CD4-positive, alpha-beta T cell treated with Interleukin-12 subunit alpha and Interleukin-12 subunit beta, for 1 hour (primary cell): ENCODE data around the gene SLX9.
A peak's percentile ranks its signal among the peaks of the same experiment; 100 is the strongest.
"Not testable (repeated sequence)": the region's sequence is repeated elsewhere in the genome, so short reads cannot be mapped to it uniquely, and the experiment has no call there.

Source experiments
- DNase-seq: peaks from one replicate; pipeline ENCODE4 v3.0.0-alpha.2; 2020

SLX9 gene

GRCh38 chr21:44917446-44918106 lies 22.3 kb upstream of the SLX9 start:
- DNase-seq = no peak

GRCh38 chr21:44918107-44918470 lies 21.7 kb upstream of the SLX9 start:
- no peak for DNase-seq

- DNase-seq = no peak
Measured at GRCh38 chr21:44918581-44919033, 21.2 kb upstream of the SLX9 start.

- DNase-seq = no peak
Measured at GRCh38 chr21:44919111-44919912, 20.5 kb upstream of the SLX9 start.

DNA sequence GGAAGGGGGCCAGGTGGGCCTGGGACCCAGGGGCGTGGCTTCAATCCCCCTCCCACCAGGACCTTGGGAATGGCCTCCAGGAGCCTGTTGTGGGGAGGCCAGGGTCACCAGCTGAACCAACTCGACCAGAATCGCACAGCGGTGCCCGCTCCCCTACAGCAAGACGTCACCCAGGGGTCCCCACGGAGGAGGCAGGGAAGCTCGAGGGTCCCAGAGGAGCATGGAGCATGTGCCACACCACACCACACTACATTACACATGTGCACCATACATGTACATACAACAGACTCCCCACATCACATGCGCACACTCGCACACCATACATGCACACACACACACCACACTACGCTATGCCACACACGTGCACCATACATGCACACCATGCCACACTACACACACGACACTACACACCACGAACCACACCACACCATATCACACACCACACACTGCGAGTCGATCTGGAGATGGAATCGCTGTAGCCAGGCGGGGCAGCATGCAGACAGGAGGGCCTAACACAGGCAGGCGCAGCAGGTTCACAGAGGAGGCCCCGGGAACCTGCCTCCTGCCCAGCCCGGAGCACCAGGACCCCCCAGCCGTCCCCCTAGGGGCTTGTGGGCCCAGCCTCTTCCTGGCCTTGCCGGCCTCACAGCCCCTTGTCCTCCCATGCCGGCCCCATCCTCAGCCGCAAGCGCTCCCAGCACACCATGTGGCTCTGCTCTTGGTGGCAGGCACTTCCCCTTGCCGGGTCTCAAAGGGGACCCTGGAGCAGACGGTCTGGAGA lies 19.7 kb upstream of the SLX9 start:
- no peak for DNase-seq

- peak; percentile 65 for DNase-seq
Measured at GRCh38 chr21:44920694-44921604, 18.9 kb upstream of the SLX9 start, which contains the start of gene ITGB2. TSS of gene ITGB2 (minus strand) at chr21:44920899. CDS start at chr21:44910782, 10,117 bp downstream.

GRCh38 chr21:44921928-44922327 lies 17.9 kb upstream of the SLX9 start:
- no peak for DNase-seq

- no peak for DNase-seq
Measured at GRCh38 chr21:44923480-44924084, 16.2 kb upstream of the SLX9 start.

- peak; percentile 58 for DNase-seq
Measured at GRCh38 chr21:44924606-44925377, 15.0 kb upstream of the SLX9 start.

DNA sequence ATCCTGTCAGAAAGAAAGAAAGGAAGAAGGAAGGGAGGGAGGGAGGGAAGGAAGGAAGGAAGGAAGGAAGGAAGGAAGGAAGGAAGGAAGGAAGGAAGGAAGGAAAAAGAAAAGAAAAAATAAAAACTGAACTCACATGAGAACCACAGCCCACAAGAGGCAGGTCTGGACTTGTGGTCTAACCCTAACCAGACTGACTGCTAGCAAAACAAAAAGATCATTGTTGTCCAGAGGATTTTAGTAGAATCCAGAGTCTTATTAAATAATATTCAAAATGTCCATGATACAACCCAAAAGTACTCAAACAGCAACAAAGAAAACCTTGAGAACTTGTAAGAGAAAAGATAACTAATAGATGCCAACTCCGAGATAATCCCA lies 14.5 kb upstream of the SLX9 start:
- no peak for DNase-seq

GRCh38 chr21:44926331-44927101 lies 13.3 kb upstream of the SLX9 start:
- DNase-seq = peak; percentile 63

GRCh38 chr21:44927259-44927586 lies 12.6 kb upstream of the SLX9 start:
- no peak for DNase-seq

DNA sequence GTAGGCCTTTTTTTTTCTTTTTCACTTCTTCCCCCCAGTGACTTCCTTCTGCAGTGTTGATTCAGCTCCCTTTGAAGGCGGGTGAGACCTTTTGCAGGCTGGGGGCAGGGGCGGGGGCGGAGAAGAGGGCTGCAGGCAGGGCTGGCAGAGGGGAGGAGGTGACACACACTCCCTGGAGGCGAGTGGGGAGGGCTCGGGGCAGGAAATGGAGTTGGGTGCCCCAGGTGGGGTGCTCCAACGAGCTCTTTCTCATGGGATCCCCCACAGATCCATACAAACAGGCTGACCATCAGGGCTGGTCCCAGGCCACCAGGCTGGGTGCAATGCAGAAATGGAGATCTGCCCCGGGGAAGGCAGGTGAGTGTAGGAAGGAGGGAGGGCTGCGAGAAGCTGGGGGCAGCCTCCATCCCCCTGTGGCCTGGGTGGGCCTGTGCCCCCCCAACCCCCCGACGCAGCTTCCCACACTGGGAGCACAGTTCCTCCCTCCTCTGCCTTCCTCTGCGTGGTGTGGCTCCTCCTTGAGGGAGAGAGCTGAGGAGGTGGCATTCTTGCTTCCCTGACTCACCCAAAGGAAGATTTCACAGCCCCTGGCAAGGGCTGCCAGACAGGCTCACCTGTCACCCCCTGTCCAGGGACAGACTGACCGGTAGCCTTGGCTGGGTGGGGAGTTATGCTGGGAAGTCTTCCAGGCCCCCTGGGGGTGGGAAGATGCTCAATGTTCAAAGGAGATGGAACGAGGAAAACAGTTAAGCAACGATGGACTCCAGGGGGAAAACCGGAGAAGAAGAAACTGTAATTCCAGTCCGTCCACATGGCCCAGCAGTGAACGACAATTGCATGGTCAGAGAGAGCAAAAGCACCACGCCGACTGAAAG lies 12.0 kb upstream of the SLX9 start:
- peak; percentile 86 for DNase-seq

DNA sequence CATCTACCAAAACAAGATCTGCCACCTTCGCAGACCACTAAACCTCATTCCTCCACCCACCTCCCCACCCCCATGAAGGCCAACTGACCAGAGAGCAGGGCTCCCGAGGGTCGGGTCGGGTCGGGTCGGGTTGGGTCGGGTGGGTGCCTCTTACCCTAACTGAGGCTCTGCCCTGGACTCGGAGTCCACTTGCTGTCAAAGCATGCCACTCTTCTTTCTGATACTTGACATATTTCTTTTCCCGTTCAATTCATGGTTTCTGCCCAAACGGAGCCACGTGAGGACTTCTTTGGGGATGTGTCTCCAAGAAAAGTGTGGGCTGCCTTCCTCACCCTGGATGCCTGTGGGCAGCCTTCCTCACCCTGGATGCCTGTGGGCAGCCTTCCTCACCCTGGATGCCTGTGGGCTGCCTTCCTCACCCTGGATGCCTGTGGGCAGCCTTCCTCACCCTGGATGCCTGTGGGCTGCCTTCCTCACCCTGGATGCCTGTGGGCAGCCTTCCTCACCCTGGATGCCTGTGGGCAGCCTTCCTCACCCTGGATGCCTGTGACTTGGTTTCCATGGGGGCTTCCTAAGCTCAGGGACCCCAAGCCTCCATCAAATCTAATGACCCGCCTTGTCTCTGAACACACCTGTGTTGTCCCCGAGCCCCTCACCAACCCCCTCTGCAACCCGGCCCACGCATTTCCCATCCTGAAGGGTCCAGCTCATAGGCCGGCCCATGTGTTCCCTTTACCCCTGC lies 11.2 kb upstream of the SLX9 start:
- not testable (repeated sequence) for DNase-seq

- no peak for DNase-seq
Measured at GRCh38 chr21:44929242-44929798, 10.5 kb upstream of the SLX9 start.

DNA sequence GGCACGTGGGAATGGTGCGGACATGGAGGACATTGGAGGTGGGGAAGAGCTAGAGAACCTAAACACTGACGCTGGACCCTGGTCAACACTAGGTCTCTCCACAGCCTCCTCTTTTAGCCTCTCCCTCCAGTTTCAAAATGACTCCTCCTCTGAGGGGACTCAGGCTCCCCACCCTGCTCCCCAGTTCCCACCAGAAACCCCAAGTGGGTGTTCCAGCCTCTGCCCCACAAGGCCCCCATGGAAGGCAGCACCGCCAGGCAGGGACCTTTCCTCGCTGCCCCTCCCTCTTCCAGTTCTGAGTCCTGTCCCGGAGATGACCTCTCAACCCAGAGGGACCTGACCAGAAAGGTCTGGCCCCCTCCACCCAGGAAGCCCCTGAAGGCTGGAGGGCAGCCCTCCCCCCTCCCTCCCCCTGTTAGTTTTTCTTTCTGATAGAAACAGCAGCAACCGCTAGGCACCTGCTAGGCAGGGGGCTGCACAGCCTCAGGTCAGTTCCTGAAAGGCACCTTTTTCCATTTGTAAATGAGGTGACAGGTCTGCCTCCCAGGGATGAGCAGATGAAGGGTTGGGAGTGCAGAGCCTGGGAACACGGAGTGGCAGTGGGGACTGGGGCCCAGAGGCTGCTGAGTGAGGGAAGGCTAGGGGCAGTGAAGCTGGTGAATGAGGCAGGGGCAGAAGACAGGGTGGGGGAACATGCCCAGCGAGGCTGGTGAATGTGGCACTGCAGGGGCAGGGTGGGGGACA lies 9.9 kb upstream of the SLX9 start:
- DNase-seq = no peak

- DNase-seq = peak; percentile 81
Measured at GRCh38 chr21:44930543-44930981, 9.3 kb upstream of the SLX9 start.

DNA sequence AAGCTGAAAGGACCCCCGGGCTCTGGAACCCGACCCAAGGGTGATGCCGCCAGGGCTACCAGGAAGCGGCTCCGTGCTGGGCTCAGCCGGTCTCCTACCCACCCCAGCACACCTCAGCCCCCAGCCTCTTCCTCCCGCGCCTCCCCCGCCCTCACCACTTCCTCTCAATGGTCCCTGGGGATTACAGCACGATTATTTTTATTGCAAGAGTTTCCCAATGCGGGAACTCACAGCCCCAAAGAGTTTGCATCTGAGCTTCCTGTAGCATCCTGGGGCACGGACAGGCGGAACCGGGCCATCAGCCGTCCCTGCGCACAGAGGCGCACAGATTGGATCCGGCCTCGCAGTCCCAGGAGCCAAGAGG lies 8.7 kb upstream of the SLX9 start:
- DNase-seq = no peak
